Neural cell (in vitro differentiated cells): Measurements from ENCODE around the gene KRTAP29-1. TPM values are rescaled to one million over a fixed set of nuclear protein-coding genes. Genes with fewer than 3 reads are reported as not detected.
"Not testable (repeated sequence)": the region's sequence is repeated elsewhere in the genome, so short reads cannot be mapped to it uniquely, and the experiment has no call there.

Experiments used
- H2AFZ ChIP-seq: fragments of 200-600, 300-800 bp; sonication (generic), shearing (Covaris generic); 2 replicates; pipeline ENCODE4 v1.6.0; 2014; ENCODE audit warnings: low read depth, mild to moderate bottlenecking, antibody characterized with exemption, low read length, moderate library complexity
- H3F3A ChIP-seq: fragments of 200-600 bp; shearing (Covaris generic); 2 replicates; pipeline ENCODE4 v1.6.1; 2016; ENCODE audit warnings: mild to moderate bottlenecking, moderate library complexity, mixed read lengths, antibody characterized with exemption, low read length; ENCODE audit not compliant: insufficient read depth, poor library complexity, severe bottlenecking
- H3K27ac ChIP-seq: fragments of 200-600, 300-800 bp; sonication (generic), shearing (Covaris generic); 2 replicates; pipeline ENCODE4 v1.5.1; 2014; ENCODE audit warnings: mild to moderate bottlenecking, low read length, moderate library complexity
- H3K27me3 ChIP-seq: fragments of 300-800, 200-600 bp; sonication (generic), shearing (Covaris generic); 2 replicates; pipeline ENCODE4 v1.6.0; 2014; ENCODE audit warnings: mild to moderate bottlenecking, low read depth, low read length, moderate library complexity; ENCODE audit not compliant: insufficient read depth
- H3K36me3 ChIP-seq: fragments of 300-800, 200-600 bp; sonication (generic), shearing (Covaris generic); 2 replicates; pipeline ENCODE4 v1.5.1; 2014; ENCODE audit warnings: mild to moderate bottlenecking, antibody characterized with exemption, low read length, moderate library complexity; ENCODE audit not compliant: insufficient read depth
- H3K4me2 ChIP-seq: fragments of 300-800, 200-600 bp; sonication (generic), shearing (Covaris generic); 2 replicates; pipeline ENCODE4 v1.6.0; 2014; ENCODE audit warnings: mild to moderate bottlenecking, low read length
- H3K4me3 ChIP-seq: fragments of 300-800, 200-600 bp; sonication (generic), shearing (Covaris generic); 2 replicates; pipeline ENCODE4 v1.5.1; 2014; ENCODE audit warnings: mild to moderate bottlenecking, low read length, moderate library complexity
- H3K79me2 ChIP-seq: fragments of 200-600 bp; shearing (Covaris generic); replicated peaks from 2 replicates; pipeline ENCODE4 v1.6.0; 2014; ENCODE audit warnings: mild to moderate bottlenecking, low read length, moderate library complexity; ENCODE audit not compliant: insufficient read depth
- H3K9ac ChIP-seq: fragments of 300-800, 200-600 bp; sonication (generic), shearing (Covaris generic); 2 replicates; pipeline ENCODE4 v1.6.1; 2016; ENCODE audit warnings: mild to moderate bottlenecking, low read length, mixed read lengths
- H3K9me2 ChIP-seq: fragments of 200-600 bp; shearing (Covaris generic); 2 replicates; pipeline ENCODE4 v1.6.1; 2016; ENCODE audit warnings: mild to moderate bottlenecking, low read length, mixed read lengths; ENCODE audit not compliant: insufficient read depth
- H3K9me3 ChIP-seq: fragments of 200-600, 300-800 bp; sonication (generic), shearing (Covaris generic); 2 replicates; pipeline ENCODE4 v1.6.1; 2016; ENCODE audit warnings: mild to moderate bottlenecking, mixed run types, low read length, moderate library complexity, mixed read lengths
- H4K20me1 ChIP-seq: fragments of 200-600 bp; shearing (Covaris generic); 2 replicates; pipeline ENCODE4 v1.6.1; 2016; ENCODE audit warnings: mild to moderate bottlenecking, mixed run types; ENCODE audit not compliant: insufficient read depth
- CTCF ChIP-seq: fragments of 450-650 bp; IDR thresholded peaks from 2 replicates; pipeline ENCODE4 v1.5.1; 2014; ENCODE audit warnings: antibody characterized with exemption, mild to moderate bottlenecking, moderate library complexity; ENCODE audit not compliant: poor library complexity, severe bottlenecking
- EP300 ChIP-seq: fragments of 450-650 bp; conservative IDR thresholded peaks from 2 replicates; pipeline ENCODE4 v1.6.1; 2014; ENCODE audit warnings: antibody characterized with exemption, mild to moderate bottlenecking, moderate library complexity; ENCODE audit not compliant: poor library complexity, severe bottlenecking
- EZH2 ChIP-seq: fragments of 200-600, 300-800 bp; shearing (Covaris generic), sonication (generic); IDR thresholded peaks from 2 replicates; pipeline ENCODE4 v1.6.1; 2014; ENCODE audit warnings: antibody characterized with exemption, low read length, borderline replicate concordance, mild to moderate bottlenecking; ENCODE audit not compliant: insufficient read depth, poor library complexity, severe bottlenecking
- POLR2AphosphoS5 ChIP-seq: IDR thresholded peaks from 2 replicates; pipeline ENCODE4 v1.6.1; 2012
- RAD21 ChIP-seq: fragments of 450-650 bp; conservative IDR thresholded peaks from 2 replicates; pipeline ENCODE4 v1.6.1; 2014; ENCODE audit warnings: antibody characterized with exemption, mild to moderate bottlenecking, moderate library complexity
- SMC3 ChIP-seq: fragments of 450-650 bp; conservative IDR thresholded peaks from 2 replicates; pipeline ENCODE4 v1.6.1; 2014; ENCODE audit warnings: antibody characterized with exemption, mild to moderate bottlenecking, moderate library complexity; ENCODE audit not compliant: poor library complexity
- TAF1 ChIP-seq: IDR thresholded peaks from 2 replicates; pipeline ENCODE4 v1.6.1; 2012; ENCODE audit warnings: low read depth
- polyA plus RNA-seq: library from polyadenylated mRNA; depleted of rRNA; stranded (reverse); fragments of >200 nt; gene quantifications from 2 replicates; pipeline ENCODE4 v1.2.3, GENCODE V29; 2014

Gene KRTAP29-1
- polyA plus RNA-seq, 1 donor from 2014 or later: not detected

- H3F3A ChIP-seq: no peaks in the 10 kb centered on the region
- no peaks in the 10 kb centered on the region for H3K9me2 ChIP-seq
- H3K9ac ChIP-seq: no peak overlapping the region
- no peaks in the 10 kb centered on the region for H3K36me3 ChIP-seq
- H3K4me2 ChIP-seq: no peak overlapping the region
- no peaks in the 10 kb centered on the region for H4K20me1 ChIP-seq
- no peaks in the 10 kb centered on the region for H3K9me3 ChIP-seq
- no peaks in the 10 kb centered on the region for H3K79me2 ChIP-seq
- no peaks in the 10 kb centered on the region for H3K27me3 ChIP-seq
- no peak overlapping the region for H3K4me3 ChIP-seq
- H3K27ac ChIP-seq: no peak overlapping the region
- no peak overlapping the region for H2AFZ ChIP-seq
- TF ChIP-seq SMC3: no peak
- TF ChIP-seq TAF1: no peak
- no peak for TF ChIP-seq RAD21
- no peak for TF ChIP-seq EP300
- no peak for TF ChIP-seq POLR2AphosphoS5
- TF ChIP-seq CTCF: no peak
These were observed 45.5 kb upstream of the KRTAP29-1 start for GRCh38 chr17:41347869-41348760.

GRCh38 chr17:41346421-41346820 is 43.8 kb upstream of the KRTAP29-1 start:
- not testable (repeated sequence) for H3K27ac ChIP-seq, H3K27me3 ChIP-seq, H3K4me2 ChIP-seq, H3K4me3 ChIP-seq, H3K36me3 ChIP-seq, H4K20me1 ChIP-seq, H3K9me2 ChIP-seq, H2AFZ ChIP-seq, H3K9ac ChIP-seq, H3K79me2 ChIP-seq, H3F3A ChIP-seq, H3K9me3 ChIP-seq

GRCh38 chr17:41345992-41346391 is 43.3 kb upstream of the KRTAP29-1 start:
- TF ChIP-seq RAD21 (no peak), CTCF (no peak), SMC3 (no peak), EZH2 (no peak)
- Histone ChIP-seq H2AFZ (no peak overlapping the region), H3K79me2 (no peaks in the 10 kb centered on the region), H3K27ac (no peak overlapping the region), H4K20me1 (no peaks in the 10 kb centered on the region), H3K9ac (no peak overlapping the region), H3F3A (no peaks in the 10 kb centered on the region), H3K4me2 (no peak overlapping the region), H3K9me2 (no peaks in the 10 kb centered on the region), H3K36me3 (no peaks in the 10 kb centered on the region), H3K4me3 (no peak overlapping the region), H3K9me3 (no peaks in the 10 kb centered on the region), H3K27me3 (no peaks in the 10 kb centered on the region)
